Breast epithelium (tissue), 3 donors: ENCODE measurements around the gene TINAGL1.

ENCODE experiments used
- POLR2A ChIP-seq: fragments of 450-650 bp; IDR thresholded peaks from one replicate; pipeline ENCODE4 v1.6.1; 2016; ENCODE audit warnings: antibody characterized with exemption, mild to moderate bottlenecking, moderate library complexity
- POLR2AphosphoS5 ChIP-seq, 3 donors: sonication (generic); formaldehyde crosslinking; IDR thresholded peaks; one replicate each; pipeline ENCODE4 v1.6.1; 2017; ENCODE audit warnings: antibody characterized with exemption in 3 of 3
- TF ChIP-seq, protein P1 (sequence below), 3 donors: fragments of 450-650 bp; IDR thresholded peaks; one replicate each; pipeline ENCODE4 v1.5.1; 2016 to 2017; ENCODE audit warnings: antibody characterized with exemption in 3 of 3, mild to moderate bottlenecking in 3 of 3, moderate library complexity in 3 of 3

DNA sequence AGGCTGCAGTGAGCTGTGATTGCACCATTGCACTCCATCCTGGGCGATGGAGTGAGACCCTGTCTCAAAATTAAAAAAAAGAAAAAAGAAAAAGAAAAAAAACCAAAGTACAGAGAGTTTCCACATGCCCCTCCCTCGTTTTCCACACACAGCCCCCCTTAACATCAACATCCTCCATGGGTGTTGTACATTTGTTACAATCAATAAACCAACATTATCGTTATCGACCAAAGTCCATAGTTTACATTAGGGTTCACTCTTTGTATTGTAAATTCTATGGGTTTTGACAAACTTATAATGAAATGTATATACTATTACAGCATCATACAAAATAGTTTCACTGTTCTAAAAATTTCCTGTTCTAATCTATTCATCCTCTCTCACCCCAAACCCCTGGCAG is 15.9 kb upstream of the TINAGL1 start:
- TF ChIP-seq, protein P1, sequence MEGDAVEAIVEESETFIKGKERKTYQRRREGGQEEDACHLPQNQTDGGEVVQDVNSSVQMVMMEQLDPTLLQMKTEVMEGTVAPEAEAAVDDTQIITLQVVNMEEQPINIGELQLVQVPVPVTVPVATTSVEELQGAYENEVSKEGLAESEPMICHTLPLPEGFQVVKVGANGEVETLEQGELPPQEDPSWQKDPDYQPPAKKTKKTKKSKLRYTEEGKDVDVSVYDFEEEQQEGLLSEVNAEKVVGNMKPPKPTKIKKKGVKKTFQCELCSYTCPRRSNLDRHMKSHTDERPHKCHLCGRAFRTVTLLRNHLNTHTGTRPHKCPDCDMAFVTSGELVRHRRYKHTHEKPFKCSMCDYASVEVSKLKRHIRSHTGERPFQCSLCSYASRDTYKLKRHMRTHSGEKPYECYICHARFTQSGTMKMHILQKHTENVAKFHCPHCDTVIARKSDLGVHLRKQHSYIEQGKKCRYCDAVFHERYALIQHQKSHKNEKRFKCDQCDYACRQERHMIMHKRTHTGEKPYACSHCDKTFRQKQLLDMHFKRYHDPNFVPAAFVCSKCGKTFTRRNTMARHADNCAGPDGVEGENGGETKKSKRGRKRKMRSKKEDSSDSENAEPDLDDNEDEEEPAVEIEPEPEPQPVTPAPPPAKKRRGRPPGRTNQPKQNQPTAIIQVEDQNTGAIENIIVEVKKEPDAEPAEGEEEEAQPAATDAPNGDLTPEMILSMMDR (IDR thresholded peaks at IDR 0.05) = no peak
- TF ChIP-seq POLR2A (no peak), POLR2AphosphoS5 (IDR thresholded peaks at IDR 0.05) (no peak)
